ENCODE results near the gene DUS4L. TPM values are rescaled to one million over a fixed set of nuclear protein-coding genes. Genes with fewer than 3 reads are reported as not detected.

Gene DUS4L
- total RNA-seq, 2 donors from 2014 or later: 8.9 to 11.7 TPM

DNA sequence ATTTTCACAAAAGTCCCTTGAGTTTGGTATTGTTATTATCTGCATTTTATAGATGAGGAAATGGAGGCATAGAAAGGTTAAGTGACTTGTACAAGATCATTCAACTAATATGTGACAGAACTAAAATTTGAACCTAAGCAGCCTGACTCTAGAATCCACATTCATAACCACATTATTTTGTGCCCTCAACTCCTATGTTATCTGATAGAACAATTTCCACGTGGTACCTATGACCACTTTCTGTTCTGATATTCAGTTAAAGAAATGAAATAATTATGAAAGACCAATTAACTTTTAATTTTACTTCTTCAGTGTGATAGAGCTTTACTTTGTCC, 33.8 kb downstream of the DUS4L start:
- Mint-ChIP-seq H3K27ac (no peak overlapping the region), H3K9me3 (no peaks in the 10 kb centered on the region), H3K36me3 (no peaks in the 10 kb centered on the region)
- ATAC-seq: no peak
- DNase-seq (ENCODE audit: low spot score in 2 of 2): no peak

DNA sequence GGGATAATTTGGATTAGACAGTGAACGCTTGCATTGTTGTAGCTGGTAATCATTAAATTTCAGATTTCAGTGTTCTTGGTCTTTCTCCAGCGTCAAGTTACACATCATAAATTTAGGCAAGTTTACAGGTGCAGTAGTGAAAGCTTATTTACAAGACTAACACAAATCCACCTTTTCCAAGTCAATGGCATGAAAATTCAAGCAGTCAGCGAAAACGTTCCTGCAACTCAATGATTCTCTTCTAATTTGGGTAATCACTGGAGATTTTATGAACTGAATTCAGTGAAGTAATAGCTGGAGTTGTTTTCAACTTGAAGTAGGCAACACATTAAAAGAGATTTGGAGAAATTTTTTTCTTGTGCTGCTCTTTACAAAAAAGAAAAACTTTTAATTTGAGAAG, 34.2 kb downstream of the DUS4L start:
- Mint-ChIP-seq H3K9me3 (no peaks in the 10 kb centered on the region), H3K36me3 (no peaks in the 10 kb centered on the region), H3K27ac (no peak overlapping the region)
- DNase-seq (ENCODE audit: low spot score in 2 of 2) (no peak), ATAC-seq (no peak)

DNA sequence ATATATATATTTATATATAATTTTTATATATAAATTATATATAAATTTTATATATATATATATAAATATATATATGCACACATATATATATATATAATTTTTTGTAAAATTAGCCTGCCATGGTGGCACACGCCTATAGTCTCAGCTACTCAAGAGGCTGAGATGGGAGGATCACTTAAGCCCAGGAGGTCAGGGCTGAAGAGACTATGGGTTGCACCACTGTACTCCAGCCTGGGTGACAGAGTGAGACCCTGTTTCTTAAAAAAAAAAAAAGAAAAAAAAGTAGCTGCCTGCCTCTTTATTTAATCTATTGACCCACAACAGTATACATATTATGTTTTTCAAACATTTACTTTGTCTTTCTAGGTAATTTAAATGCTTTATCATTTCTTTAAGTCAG, 35.5 kb downstream of the DUS4L start:
- DNase-seq (ENCODE audit: low spot score in 2 of 2) (no peak), ATAC-seq (peak in 1 of 2 donors; percentile 50)
- Mint-ChIP-seq H3K36me3 (peaks cover 0 to 6% of the 10 kb centered on the region in 2 donors), H3K27ac (no peak overlapping the region), H3K9me3 (no peaks in the 10 kb centered on the region)

DNA sequence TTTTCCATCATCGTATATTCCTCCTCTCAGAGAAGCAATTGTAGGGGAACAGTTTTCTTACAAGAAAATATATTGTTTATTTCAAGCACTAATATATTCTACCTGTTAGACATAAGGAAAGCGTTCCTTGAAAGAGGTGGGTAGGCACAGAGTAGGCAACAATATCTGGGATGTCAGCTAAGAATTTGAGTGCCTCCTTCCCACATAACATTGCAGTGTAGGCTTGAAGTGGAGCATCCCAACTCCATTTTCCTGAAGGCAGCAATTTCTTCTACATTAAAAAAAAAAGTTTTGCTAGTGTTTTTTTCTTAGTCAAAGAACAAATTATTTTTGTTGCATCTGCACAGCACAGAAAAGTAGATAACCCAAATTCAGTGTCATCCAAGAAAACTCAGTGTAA, 37.0 kb downstream of the DUS4L start:
- Mint-ChIP-seq H3K27ac (no peak overlapping the region), H3K9me3 (no peaks in the 10 kb centered on the region), H3K36me3 (peaks cover 0 to 6% of the 10 kb centered on the region in 2 donors)
- DNase-seq (ENCODE audit: low spot score in 2 of 2): no peak
- ATAC-seq: no peak

DNA sequence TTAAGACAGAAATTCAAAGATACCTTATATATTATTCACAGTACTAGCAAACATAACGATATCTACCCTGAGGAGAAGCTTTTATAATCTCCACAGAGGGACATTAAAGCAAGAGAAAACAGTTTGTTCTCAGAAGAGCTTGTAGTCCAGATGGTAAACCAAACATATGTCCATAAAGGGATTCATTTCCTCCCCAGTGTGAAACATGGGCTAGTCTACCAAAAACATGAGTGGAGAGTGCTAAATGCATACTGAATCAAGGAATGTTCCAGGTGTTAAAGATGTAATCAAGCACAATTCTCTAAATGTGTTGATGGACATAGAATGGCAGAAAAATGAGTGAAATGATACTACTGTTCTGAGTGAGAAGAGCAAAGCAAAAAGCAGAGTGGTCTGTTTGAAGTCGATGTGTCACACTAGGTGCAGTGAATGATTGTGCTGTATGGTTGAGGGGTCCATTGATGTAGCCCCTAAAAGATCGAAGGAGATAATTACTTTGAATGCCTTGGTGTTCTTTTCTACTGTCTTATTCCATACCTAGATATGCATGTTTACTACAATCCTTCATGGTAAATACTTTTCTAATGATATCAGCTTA, 41.5 kb downstream of the DUS4L start:
- Mint-ChIP-seq H3K27ac (no peak overlapping the region), H3K9me3 (no peaks in the 10 kb centered on the region), H3K36me3 (peaks cover 0 to 6% of the 10 kb centered on the region in 2 donors)
- ATAC-seq (peak; percentile 46 to 98), DNase-seq (ENCODE audit: low spot score in 2 of 2) (no peak)

DNA sequence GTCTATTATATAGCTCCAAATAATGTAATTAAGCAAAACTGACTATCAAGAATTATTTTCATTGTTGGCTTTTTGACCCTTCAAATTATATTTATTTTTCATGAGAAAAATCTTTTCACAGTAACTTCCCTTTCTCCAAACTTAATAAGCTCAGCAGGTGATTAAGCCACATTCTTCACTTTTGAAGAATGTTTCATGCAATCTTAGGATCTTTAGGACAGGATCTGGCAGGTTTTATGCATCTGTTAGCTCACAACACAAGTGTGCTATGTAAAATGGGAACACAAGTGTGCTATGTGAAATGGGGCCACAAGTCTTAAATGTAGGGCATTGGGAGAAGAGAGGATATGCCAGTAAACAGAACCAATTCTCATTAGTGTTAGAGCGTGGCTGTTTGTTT, 42.5 kb downstream of the DUS4L start:
- ATAC-seq (no peak), DNase-seq (ENCODE audit: low spot score in 2 of 2) (no peak)
- Mint-ChIP-seq H3K36me3 (peaks cover 0 to 6% of the 10 kb centered on the region in 2 donors), H3K27ac (no peak overlapping the region), H3K9me3 (no peaks in the 10 kb centered on the region)

DNA sequence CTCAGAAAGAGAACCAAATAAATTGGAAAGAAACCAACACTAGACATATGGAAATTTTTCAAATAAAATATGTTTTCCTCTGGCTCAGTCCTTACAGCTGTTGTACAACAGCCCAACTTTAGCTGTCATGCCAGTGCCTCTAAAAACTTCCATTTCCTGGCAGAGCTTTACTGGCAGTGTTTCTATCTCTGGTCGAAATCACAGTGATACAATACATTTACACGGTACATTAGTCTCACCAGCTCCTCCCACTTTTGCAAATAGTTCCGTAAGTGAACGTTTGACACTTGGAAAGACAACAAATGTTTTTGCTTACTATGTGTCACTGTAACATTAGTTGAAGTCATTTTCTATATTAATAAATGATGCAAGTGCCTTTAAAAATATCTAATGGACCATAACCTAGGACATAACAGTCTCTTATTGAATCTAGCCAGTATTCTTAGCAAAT, 46.1 kb downstream of the DUS4L start:
- Mint-ChIP-seq H3K9me3 (no peaks in the 10 kb centered on the region), H3K36me3 (peaks cover 0 to 4% of the 10 kb centered on the region in 2 donors), H3K27ac (no peak overlapping the region)
- ATAC-seq (no peak), DNase-seq (ENCODE audit: low spot score in 2 of 2) (no peak)

DNA sequence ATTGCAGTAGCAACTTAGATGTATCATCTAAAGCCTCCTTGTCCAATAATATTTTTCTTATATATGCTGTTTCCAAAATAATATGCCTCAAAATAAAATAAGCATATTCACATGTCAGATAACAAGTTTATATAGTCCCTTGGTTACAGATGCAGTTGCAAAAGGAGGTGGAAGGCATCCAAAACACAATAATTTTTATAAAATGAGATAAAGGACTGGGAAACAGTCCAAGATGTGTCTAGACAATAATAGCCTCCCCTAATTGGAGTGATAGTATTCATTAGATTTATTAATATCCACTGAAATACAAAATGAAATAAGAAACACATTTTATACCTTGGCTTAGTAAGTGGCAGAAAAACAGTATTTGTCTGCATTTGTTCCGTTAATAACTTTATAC, 46.6 kb downstream of the DUS4L start:
- H3K27ac Mint-ChIP-seq: no peak overlapping the region
- DNase-seq (ENCODE audit: low spot score in 2 of 2) (no peak), ATAC-seq (no peak)
- peaks cover 0 to 4% of the 10 kb centered on the region in 2 donors for H3K36me3 Mint-ChIP-seq
- no peaks in the 10 kb centered on the region for H3K9me3 Mint-ChIP-seq

DNA sequence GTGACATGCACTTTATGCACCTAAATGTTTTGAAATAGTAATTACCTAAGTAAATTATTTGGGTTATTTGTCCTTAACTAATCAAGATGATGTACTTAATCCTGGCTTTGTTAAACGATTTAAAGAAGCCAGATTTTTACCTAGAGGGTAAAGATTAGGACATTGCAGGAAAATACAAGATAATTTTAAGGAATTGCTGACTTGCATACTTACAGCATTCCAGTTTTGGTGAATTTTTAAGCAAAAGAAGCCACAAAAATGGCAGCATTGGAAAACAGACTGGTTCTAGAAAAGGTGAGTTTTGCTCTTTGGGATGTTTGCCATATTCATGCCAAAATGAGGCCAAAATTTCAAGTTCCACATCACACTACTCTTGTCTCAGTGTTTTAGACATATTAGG, 49.7 kb downstream of the DUS4L start:
- Mint-ChIP-seq H3K36me3 (peaks cover 0 to 12% of the 10 kb centered on the region in 2 donors), H3K27ac (no peak overlapping the region), H3K9me3 (no peaks in the 10 kb centered on the region)
- ATAC-seq (no peak), DNase-seq (ENCODE audit: low spot score in 2 of 2) (no peak)

DNA sequence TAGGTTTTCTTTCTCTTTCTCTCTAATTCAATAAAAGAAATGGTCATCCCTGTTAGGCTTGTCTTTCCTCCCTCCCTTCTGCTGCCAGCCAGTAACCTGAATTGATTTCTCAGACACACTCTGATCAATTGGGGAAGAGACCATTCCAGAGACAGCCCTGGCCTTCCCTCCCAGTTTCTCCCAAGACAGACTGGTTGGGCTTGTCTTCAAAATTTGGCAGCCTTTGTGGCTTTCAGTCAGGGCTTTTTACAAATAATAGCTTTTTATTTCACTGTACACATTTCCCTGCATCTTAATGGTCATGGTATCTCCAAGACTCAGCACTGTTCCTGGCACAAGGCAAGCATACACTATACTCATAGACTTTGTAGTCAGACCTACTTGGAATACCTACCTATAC, 50.2 kb downstream of the DUS4L start:
- Mint-ChIP-seq H3K27ac (no peak overlapping the region), H3K36me3 (peaks cover 0 to 12% of the 10 kb centered on the region in 2 donors), H3K9me3 (no peaks in the 10 kb centered on the region)
- DNase-seq (ENCODE audit: low spot score in 2 of 2): no peak
- ATAC-seq: no peak

DNA sequence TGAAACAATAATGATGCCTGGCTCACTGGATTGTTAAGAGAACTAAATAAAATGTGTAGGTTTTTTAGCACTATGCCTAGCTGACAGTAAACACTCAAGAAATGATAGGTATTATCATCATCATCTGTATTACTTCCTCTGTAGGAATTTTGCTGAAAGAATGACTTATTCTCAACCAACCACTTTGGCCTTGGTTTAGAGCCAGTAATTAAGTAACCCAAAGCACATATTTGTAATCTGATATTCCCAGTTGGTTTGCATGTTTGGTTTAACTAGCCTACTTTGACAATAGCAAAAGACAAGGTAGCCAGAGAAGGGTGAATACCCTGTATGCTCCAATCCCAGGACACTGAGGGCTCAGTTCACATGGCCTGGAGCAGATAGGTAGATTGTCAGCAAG, 50.7 kb downstream of the DUS4L start:
- Mint-ChIP-seq H3K36me3 (peaks cover 0 to 12% of the 10 kb centered on the region in 2 donors), H3K27ac (no peak overlapping the region), H3K9me3 (no peaks in the 10 kb centered on the region)
- DNase-seq (ENCODE audit: low spot score in 2 of 2): no peak
- no peak for ATAC-seq

DNA sequence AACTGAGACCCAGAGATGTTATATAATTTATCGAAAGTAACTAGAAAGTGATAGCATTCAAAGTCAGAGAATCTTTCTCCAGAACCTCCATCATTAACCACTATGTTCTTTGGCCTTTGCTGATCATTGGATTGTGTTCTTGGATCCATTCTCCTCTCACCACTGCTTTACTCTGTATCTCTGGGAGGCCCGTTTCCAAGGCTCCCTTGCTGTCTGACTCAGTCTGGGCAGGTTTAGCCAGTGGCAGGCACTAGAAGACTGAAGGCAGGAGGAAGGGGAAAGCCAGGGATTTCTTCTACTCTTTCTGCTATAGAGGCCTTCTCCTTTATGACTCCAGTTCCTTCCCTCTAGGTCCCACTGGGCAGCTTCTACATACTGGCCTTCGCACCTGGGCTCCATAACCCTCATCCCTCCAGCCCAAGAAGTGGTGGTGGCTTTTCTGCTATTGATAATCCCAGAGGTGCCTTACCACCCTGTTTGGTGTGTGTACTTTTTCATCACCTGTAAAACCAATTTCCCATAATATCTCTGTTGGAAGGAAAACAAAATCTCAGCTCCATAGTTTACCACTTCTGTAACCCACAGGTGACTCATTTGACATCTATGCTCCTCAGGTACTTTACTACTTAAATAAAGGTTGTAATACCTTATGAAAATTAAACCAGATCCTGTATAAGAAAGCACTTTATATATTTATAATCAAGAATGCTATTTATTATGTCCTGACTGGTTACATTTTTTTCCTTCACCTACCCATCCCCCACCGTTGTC, 52.3 kb downstream of the DUS4L start:
- H3K36me3 Mint-ChIP-seq: peaks cover 0 to 12% of the 10 kb centered on the region in 2 donors
- H3K27ac Mint-ChIP-seq: peak overlapping the region in 1 of 2 donors; percentile 31
- no peaks in the 10 kb centered on the region for H3K9me3 Mint-ChIP-seq
- no peak for DNase-seq (ENCODE audit: low spot score in 2 of 2)
- ATAC-seq: no peak

DNA sequence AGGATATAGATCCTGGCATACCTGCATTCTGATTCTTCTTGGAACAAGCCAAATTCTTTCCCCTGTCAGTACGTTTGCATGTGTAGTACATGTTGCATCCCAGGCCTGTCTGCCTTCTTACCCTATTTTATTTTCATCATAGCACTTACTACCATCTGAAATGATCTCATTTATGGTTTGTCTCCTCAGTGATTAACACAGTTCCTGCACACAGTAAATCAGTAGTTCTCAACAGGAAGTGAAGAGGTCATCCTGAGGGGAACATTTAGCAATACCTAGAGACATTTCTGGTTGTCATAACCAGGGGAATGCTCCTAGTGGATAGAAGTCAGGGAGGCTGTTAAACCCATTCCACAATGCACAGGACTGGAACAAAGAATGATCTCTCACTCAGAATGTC, 58.7 kb downstream of the DUS4L start:
- H3K27ac Mint-ChIP-seq: no peak overlapping the region
- no peak for DNase-seq (ENCODE audit: low spot score in 2 of 2)
- peaks cover 0 to 6% of the 10 kb centered on the region in 2 donors for H3K9me3 Mint-ChIP-seq
- ATAC-seq: peak; percentile 79 to 82
- no peaks in the 10 kb centered on the region for H3K36me3 Mint-ChIP-seq

DNA sequence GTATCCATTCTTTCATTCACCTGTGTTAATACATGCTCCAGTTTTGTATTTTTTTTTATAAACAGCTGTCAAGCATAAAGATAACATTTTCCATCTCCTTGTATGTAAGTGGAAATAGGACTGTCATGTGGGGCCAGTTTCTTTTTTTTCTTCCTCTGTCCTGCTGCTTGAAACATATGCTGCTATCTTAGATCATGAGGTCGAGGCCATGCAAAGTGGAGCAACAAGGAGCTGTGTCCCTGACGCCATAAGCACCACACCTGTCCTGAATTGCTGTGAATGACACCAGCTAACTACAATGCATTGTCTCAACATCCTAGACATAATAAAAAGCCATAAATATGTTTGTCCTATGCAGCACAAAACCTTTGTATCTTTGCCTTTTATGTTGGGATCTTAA, 59.1 kb downstream of the DUS4L start:
- Mint-ChIP-seq H3K27ac (no peak overlapping the region), H3K36me3 (no peaks in the 10 kb centered on the region), H3K9me3 (peaks cover 0 to 6% of the 10 kb centered on the region in 2 donors)
- DNase-seq (ENCODE audit: low spot score in 2 of 2) (no peak), ATAC-seq (no peak)

DNA sequence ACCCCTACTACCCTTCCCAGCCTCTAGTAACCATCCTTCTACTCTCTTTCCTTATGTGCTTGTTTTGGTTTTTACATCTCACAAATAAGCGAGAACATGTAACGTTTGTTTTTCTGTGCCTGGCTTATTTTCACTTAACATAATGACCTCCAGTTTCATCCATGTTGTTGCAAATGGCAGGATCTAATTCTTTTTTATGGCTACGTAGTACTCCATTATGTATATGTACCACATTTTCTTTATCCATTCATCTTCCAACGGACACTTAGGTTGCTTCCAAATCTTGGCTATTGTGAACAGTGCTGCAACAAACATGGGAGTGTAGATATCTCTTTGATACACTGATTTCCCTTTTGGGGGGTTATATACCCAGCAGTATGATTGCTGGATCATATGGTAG, 63.2 kb downstream of the DUS4L start:
- Mint-ChIP-seq H3K27ac (no peak overlapping the region), H3K36me3 (no peaks in the 10 kb centered on the region), H3K9me3 (peaks cover 0 to 6% of the 10 kb centered on the region in 2 donors)
- no peak for ATAC-seq
- no peak for DNase-seq (ENCODE audit: low spot score in 2 of 2)

Data from activated naive CD4-positive, alpha-beta T cell treated with anti-CD3 and anti-CD28 coated beads, Interleukin-2, amount 50 U/mL, for 72 hours (primary cell).